ENCODE data around the gene CALM1.

DNA sequence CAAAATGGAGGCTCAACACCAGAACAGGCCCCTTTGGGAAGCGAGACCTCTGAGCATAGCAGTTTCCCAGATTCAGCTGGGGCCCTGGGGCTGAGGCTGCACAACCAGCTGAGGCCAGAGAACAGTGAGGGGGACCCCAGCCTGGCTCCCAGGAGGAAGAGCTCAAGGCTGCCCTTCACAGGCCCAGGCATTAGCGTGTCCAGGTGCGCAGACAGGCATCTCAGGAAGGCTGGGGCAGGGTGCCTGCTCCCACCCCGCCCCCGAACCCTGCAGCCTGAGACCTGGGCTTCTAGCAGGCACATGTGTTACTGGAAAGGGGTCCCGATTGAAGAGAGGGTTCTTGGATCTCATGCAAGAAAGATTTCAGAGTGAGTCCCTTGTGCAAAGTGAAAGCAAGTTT lies 27.2 kb downstream of the CALM1 start:
- TF ChIP-seq, protein P1, sequence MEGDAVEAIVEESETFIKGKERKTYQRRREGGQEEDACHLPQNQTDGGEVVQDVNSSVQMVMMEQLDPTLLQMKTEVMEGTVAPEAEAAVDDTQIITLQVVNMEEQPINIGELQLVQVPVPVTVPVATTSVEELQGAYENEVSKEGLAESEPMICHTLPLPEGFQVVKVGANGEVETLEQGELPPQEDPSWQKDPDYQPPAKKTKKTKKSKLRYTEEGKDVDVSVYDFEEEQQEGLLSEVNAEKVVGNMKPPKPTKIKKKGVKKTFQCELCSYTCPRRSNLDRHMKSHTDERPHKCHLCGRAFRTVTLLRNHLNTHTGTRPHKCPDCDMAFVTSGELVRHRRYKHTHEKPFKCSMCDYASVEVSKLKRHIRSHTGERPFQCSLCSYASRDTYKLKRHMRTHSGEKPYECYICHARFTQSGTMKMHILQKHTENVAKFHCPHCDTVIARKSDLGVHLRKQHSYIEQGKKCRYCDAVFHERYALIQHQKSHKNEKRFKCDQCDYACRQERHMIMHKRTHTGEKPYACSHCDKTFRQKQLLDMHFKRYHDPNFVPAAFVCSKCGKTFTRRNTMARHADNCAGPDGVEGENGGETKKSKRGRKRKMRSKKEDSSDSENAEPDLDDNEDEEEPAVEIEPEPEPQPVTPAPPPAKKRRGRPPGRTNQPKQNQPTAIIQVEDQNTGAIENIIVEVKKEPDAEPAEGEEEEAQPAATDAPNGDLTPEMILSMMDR (IDR thresholded peaks at IDR 0.05; ENCODE audit: low read length): no peak
- TF ChIP-seq EZH2 (IDR thresholded peaks at IDR 0.05; ENCODE audit: borderline replicate concordance, low read length): no peak
